ENCODE measurements around the gene SCRG1.

SCRG1 gene

GRCh38 chr4:173420324-173420752 is 21.4 kb upstream of the SCRG1 start:
- TF ChIP-seq CTCF (IDR thresholded peaks at IDR 0.05) (peak; percentile 53), ZFX (IDR thresholded peaks at IDR 0.05; ENCODE audit: borderline replicate concordance) (no peak)
- H3K27ac ChIP-seq = no peak overlapping the region

- no peak for TF ChIP-seq CTCF (IDR thresholded peaks at IDR 0.05)
- no peak overlapping the region for H3K27ac ChIP-seq
Observed at GRCh38 chr4:173418639-173419038, 19.7 kb upstream of the SCRG1 start.

- H3K27ac ChIP-seq = no peak overlapping the region
- TF ChIP-seq ZFX (IDR thresholded peaks at IDR 0.05; ENCODE audit: borderline replicate concordance) = no peak
- no peak for TF ChIP-seq CTCF (IDR thresholded peaks at IDR 0.05)
Observed at GRCh38 chr4:173417833-173418232, 18.9 kb upstream of the SCRG1 start.

- TF ChIP-seq CTCF (IDR thresholded peaks at IDR 0.05) = no peak
- TF ChIP-seq ZFX (IDR thresholded peaks at IDR 0.05; ENCODE audit: borderline replicate concordance) = no peak
- H3K27ac ChIP-seq = no peak overlapping the region
Observed at GRCh38 chr4:173415885-173416653, 17.2 kb upstream of the SCRG1 start.

- TF ChIP-seq ZFX (IDR thresholded peaks at IDR 0.05; ENCODE audit: borderline replicate concordance) = no peak
- no peak for TF ChIP-seq CTCF (IDR thresholded peaks at IDR 0.05)
- H3K27ac ChIP-seq = no peak overlapping the region
Observed at GRCh38 chr4:173415092-173415491, 16.2 kb upstream of the SCRG1 start.

- TF ChIP-seq ZFX (IDR thresholded peaks at IDR 0.05; ENCODE audit: borderline replicate concordance) (no peak), CTCF (IDR thresholded peaks at IDR 0.05) (no peak)
- H3K27ac ChIP-seq = no peak overlapping the region
Observed at GRCh38 chr4:173414456-173414855, 15.5 kb upstream of the SCRG1 start.

- H3K27ac ChIP-seq = no peak overlapping the region
- no peak for TF ChIP-seq CTCF (IDR thresholded peaks at IDR 0.05)
- TF ChIP-seq ZFX (IDR thresholded peaks at IDR 0.05; ENCODE audit: borderline replicate concordance) = no peak
Observed at GRCh38 chr4:173413036-173413435, 14.1 kb upstream of the SCRG1 start.
